AG04450 (cell line): ENCODE data around the gene PSIP1. TPM values are rescaled to one million over a fixed set of nuclear protein-coding genes. Genes with fewer than 3 reads are reported as not detected.

Experiments
- CTCF ChIA-PET: fragments of 300-600, 350-600 bp; formaldehyde crosslinking; extraction: SDS; loops from one replicate; lab custom pipeline; 2022; ENCODE audit warnings: antibody characterized with exemption, inconsistent platforms; lab: Charles Lee
- POLR2A ChIA-PET: fragments of 350-600 bp; formaldehyde crosslinking; extraction: SDS; loops from one replicate; lab custom pipeline; 2021; ENCODE audit warnings: antibody characterized with exemption, inconsistent platforms; lab: Yijun Ruan, JAX
- DNase-seq: peaks from one replicate; pipeline ENCODE4 v3.0.0-alpha.2; 2011; ENCODE audit warnings: low read depth, low spot score
- H3K27ac ChIP-seq: one replicate; pipeline ENCODE4 v1.5.1; 2012; ENCODE audit warnings: low read depth, low read length, control low read depth
- H3K27me3 ChIP-seq: one replicate; pipeline ENCODE4 v1.6.0; 2012; ENCODE audit warnings: low read length; ENCODE audit not compliant: control insufficient read depth, insufficient read depth
- H3K4me3 ChIP-seq: 2 replicates; pipeline ENCODE4 v1.5.1; 2011; ENCODE audit warnings: mild to moderate bottlenecking, low read depth, low read length, control low read depth
- H3K9me3 ChIP-seq: 2 replicates; pipeline ENCODE4 v1.5.1; 2012; ENCODE audit warnings: low read length; ENCODE audit not compliant: control insufficient read depth, insufficient read depth
- polyA plus RNA-seq: library from polyadenylated mRNA; depleted of rRNA; stranded (reverse); fragments of >200 nt; gene quantifications from 2 replicates; pipeline ENCODE4 v1.2.3, GENCODE V29; 2011
- TF ChIP-seq, protein P1 (sequence below): IDR thresholded peaks from 2 replicates; pipeline ENCODE4 v1.5.1; 2011; ENCODE audit warnings: low read depth, low read length, control low read depth, inconsistent platforms

PSIP1 gene
- polyA plus RNA-seq, 1 experiment = 57.3 TPM

DNA sequence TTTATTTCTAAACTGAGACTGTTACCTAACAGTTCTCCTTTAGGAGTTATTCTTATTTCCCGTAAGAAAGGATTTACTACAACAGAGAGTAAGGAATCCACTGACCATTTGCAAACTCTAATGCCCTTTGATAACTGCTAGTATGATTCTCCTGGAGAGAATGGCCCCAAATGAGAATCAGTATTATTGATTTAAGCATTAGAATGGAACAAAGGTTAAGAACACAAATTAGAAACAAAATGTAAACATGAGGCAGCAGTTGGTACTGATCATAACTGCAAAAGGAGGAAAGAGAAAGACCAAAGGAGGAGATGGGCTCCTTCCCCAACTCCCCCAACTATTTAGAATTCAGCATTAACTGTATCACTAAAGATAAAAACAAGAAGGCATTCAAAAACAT is 30.7 kb downstream of the PSIP1 start:
- ChIA-PET POLR2A (no interaction called here), CTCF (no interaction called here)
- no peak for DNase-seq
- Histone ChIP-seq H3K9me3 (no peaks in the 10 kb centered on the region), H3K27ac (no peak overlapping the region), H3K4me3 (no peak overlapping the region), H3K27me3 (no peaks in the 10 kb centered on the region)
- TF ChIP-seq, protein P1, sequence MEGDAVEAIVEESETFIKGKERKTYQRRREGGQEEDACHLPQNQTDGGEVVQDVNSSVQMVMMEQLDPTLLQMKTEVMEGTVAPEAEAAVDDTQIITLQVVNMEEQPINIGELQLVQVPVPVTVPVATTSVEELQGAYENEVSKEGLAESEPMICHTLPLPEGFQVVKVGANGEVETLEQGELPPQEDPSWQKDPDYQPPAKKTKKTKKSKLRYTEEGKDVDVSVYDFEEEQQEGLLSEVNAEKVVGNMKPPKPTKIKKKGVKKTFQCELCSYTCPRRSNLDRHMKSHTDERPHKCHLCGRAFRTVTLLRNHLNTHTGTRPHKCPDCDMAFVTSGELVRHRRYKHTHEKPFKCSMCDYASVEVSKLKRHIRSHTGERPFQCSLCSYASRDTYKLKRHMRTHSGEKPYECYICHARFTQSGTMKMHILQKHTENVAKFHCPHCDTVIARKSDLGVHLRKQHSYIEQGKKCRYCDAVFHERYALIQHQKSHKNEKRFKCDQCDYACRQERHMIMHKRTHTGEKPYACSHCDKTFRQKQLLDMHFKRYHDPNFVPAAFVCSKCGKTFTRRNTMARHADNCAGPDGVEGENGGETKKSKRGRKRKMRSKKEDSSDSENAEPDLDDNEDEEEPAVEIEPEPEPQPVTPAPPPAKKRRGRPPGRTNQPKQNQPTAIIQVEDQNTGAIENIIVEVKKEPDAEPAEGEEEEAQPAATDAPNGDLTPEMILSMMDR = no peak

DNA sequence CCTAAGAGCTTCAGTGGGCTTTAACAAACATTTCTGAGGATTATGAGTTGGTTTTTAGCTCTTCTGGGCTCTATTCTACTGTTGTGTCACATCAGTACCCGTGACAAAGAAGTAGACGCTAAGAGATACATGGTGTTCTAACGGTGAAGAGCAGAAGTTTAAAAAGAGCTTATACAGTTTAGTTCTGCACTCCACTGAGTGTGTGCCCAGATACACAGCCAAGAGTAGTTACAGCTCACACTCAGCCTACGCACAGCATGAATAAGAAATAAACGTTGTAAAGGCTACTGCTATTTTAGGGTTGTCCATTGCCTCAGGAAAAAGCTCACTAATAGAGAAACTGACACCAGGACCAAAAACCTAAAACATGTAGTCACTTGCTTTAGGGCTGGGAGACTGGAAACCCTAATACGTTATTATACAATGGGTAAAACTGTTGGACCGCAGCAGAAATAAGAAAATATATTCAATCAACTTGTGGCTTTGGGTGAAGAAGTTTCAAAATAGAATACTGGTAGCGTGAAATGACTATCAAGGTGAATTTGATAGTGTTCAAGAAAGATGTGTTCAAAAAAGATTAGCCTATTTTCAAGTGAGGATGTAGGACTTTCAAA is 34.7 kb downstream of the PSIP1 start:
- H3K27ac ChIP-seq = no peak overlapping the region
- no peaks in the 10 kb centered on the region for H3K27me3 ChIP-seq
- H3K9me3 ChIP-seq = no peaks in the 10 kb centered on the region
- no peak overlapping the region for H3K4me3 ChIP-seq
- TF ChIP-seq, protein P1 = no peak
- ChIA-PET POLR2A (no interaction called here), CTCF (interaction anchor here (1.1 kb wide), 1 partner anchor 132 kb away, joined by 3 read pairs; no protein-coding TSS in a partner anchor)
- no peak for DNase-seq

DNA sequence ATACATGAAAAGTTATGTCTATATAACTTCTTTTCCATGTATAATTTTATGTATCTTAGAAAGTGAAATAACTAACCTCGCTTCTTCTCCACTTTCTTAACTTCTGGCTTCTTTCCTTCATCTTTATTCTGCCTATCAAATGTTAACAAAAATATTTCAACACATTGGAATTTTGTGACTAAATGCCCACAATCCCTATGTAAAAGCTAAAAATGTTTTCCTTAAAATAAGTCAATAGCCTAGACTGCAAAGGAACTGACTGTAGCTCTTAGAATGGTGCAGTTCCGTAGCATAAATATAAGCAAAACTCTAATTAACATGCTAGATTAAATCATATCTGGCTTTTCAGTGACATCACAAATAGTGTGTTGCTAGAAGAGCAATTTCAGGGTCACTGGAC is 40.9 kb downstream of the PSIP1 start:
- no peak for DNase-seq
- H3K27me3 ChIP-seq = no peaks in the 10 kb centered on the region
- no peaks in the 10 kb centered on the region for H3K9me3 ChIP-seq
- ChIA-PET POLR2A (no interaction called here), CTCF (interaction anchor here (0.6 to 1.2 kb wide), 2 partner anchors 12 to 153 kb away, joined by 3 read pairs; no protein-coding TSS in a partner anchor)
- TF ChIP-seq, protein P1 = no peak
- no peak overlapping the region for H3K27ac ChIP-seq
- no peak overlapping the region for H3K4me3 ChIP-seq

DNA sequence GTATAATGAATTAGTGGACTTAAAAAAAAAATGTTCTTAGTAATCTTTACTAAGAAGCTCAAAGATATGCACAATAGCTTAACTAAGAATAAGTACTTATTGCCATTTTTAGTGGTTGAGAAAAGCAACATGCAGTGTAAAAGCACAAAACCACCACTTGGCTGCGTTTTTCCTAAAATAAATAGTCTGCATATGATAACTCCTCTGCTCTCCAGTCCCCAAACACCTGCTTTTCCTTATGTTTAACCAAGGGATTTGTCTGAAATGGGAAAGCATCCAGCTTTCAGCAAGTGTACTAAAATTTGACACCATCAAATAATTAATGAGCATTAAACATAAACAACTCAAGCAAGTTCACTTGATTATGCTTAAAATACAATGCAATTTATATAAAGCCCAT is 41.4 kb downstream of the PSIP1 start:
- no peak for DNase-seq
- TF ChIP-seq, protein P1 = peak; percentile 27; the same call in 1 of the 2 replicates
- Histone ChIP-seq H3K4me3 (no peak overlapping the region), H3K9me3 (no peaks in the 10 kb centered on the region), H3K27ac (no peak overlapping the region), H3K27me3 (no peaks in the 10 kb centered on the region)
- ChIA-PET CTCF (interaction anchor here (0.5 to 3.6 kb wide), 5 partner anchors 138 to 285 kb away, joined by 3 to 13 read pairs (median 3); no protein-coding TSS in a partner anchor), POLR2A (no interaction called here)

DNA sequence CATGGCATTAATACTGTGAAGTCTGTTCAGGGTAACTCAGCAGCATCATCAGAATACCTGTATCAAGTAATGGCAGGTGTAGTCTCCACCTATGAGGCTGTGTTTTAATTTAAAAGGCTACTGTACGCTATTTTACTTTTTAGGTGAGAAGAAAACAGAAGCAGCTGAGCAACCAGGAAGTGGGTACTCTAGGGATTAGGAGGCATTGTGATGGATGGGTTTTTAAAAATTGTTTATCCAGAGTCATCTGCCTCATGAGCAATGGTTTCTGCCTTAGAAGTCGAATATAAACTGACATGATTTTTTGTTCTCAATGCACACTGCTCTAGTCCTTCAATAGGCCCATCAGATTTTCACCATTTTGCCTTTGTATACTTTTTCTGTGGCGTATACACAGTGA is 42.6 kb downstream of the PSIP1 start:
- Histone ChIP-seq H3K27me3 (no peaks in the 10 kb centered on the region), H3K27ac (no peak overlapping the region), H3K4me3 (no peak overlapping the region), H3K9me3 (no peaks in the 10 kb centered on the region)
- CTCF ChIA-PET = interaction anchor here (0.7 to 3.6 kb wide), 3 partner anchors 89 to 255 kb away, joined by 3 to 13 read pairs (median 9); no protein-coding TSS in a partner anchor
- TF ChIP-seq, protein P1 = no peak
- POLR2A ChIA-PET = no interaction called here
- no peak for DNase-seq
